HCT116 (cell line): Measurements from ENCODE around the gene STK32C. TPM values are rescaled to one million over a fixed set of nuclear protein-coding genes. Genes with fewer than 3 reads are reported as not detected.

ENCODE experiments used
- ATAC-seq: fragments of 200-7000 bp; cut with Tn5 transposase; 2 replicates; pipeline ENCODE4 v1.9.1; 2020; ENCODE audit warnings: mild to moderate bottlenecking, moderate library complexity
- BruUV-seq: library from RNA; stranded (reverse); fragments of 400-500 nt; replicated peaks from 2 replicates; lab custom pipeline; 2021; lab: Mats Ljungman, UMichigan
- CTCF ChIA-PET: fragments of 300-600 bp; sonication (Branson Sonifier 250); formaldehyde crosslinking; loops from one replicate; lab custom pipeline; 2021; ENCODE audit warnings: antibody characterized with exemption; lab: Charles Lee
- POLR2A ChIA-PET: fragments of 300-600, 350-600 bp; sonication (Branson Sonifier 250); formaldehyde crosslinking; loops from one replicate; lab custom pipeline; 2021; ENCODE audit warnings: antibody characterized with exemption; lab: Charles Lee
- RAD21 ChIA-PET, 2 experiments: fragments of 300-600 bp; sonication (Branson Sonifier 250); formaldehyde crosslinking; loops; one replicate each; lab custom pipeline; 2023; ENCODE audit warnings: low total read pairs in 2 of 2; ENCODE audit not compliant: uncharacterized antibody in 2 of 2, unreplicated experiment in 2 of 2, low non-redundant PET in 1 of 2; lab: Charles Lee
- DNase-seq: peaks from one replicate; pipeline ENCODE4 v3.0.0-alpha.2; 2010; ENCODE audit warnings: low read depth, low spot score
- H2AFZ ChIP-seq: fragments of 200-600 bp; shearing (Covaris generic), sonication (generic); 2 replicates; pipeline ENCODE4 v1.6.1; 2017; ENCODE audit warnings: low read depth, mixed run types, mixed read lengths, antibody characterized with exemption, low read length; ENCODE audit not compliant: poor library complexity, severe bottlenecking
- H3K27ac ChIP-seq: 2 replicates; pipeline ENCODE4 v1.5.1; 2012; ENCODE audit warnings: low read depth, low read length
- H3K27me3 ChIP-seq: fragments of 200-600 bp; sonication (generic); 2 replicates; pipeline ENCODE4 v1.6.1; 2016; ENCODE audit warnings: mixed run types, low read length, mixed read lengths; ENCODE audit not compliant: insufficient read depth
- H3K36me3 ChIP-seq, 2 experiments: fragments of 200-500 bp in 1 of 2; fragments of 200-600 bp in 1 of 2; sonication (Bioruptor generic) in 1 of 2; sonication (generic) in 1 of 2; 2 replicates each; pipeline versions ENCODE4 v1.5.1 to v1.6.1; 2014 to 2016; ENCODE audit warnings: low read length in 2 of 2, inconsistent platforms in 1 of 2, mixed read lengths in 1 of 2, mixed run types in 1 of 2; ENCODE audit not compliant: insufficient read depth in 2 of 2, control insufficient read depth in 1 of 2
- H3K4me1 ChIP-seq, 2 experiments: fragments of 200-600 bp in 1 of 2; sonication (generic) in 1 of 2; 2 replicates each; pipeline versions ENCODE4 v1.5.1 to v1.6.1; 2012 to 2017; ENCODE audit warnings: low read length in 2 of 2, inconsistent platforms in 1 of 2, mild to moderate bottlenecking in 1 of 2, mixed read lengths in 1 of 2, mixed run types in 1 of 2, moderate library complexity in 1 of 2; ENCODE audit not compliant: insufficient read depth in 2 of 2, control insufficient read depth in 1 of 2
- H3K4me2 ChIP-seq: fragments of 200-600 bp; sonication (generic); 2 replicates; pipeline ENCODE4 v1.6.1; 2017; ENCODE audit warnings: mixed run types, low read length, mixed read lengths
- H3K4me3 ChIP-seq, 2 experiments: fragments of 200-600 bp in 1 of 2; sonication (generic) in 1 of 2; replicated peaks in 1 of 2; 2 replicates each; pipeline ENCODE4 v1.5.1; 2011 to 2016; ENCODE audit warnings: low read length in 2 of 2, control low read depth in 1 of 2, low read depth in 1 of 2, mild to moderate bottlenecking in 1 of 2, mixed read lengths in 1 of 2, mixed run types in 1 of 2
- H3K79me2 ChIP-seq: fragments of 200-600 bp; sonication (generic); 2 replicates; pipeline ENCODE4 v1.6.1; 2017; ENCODE audit warnings: mild to moderate bottlenecking, mixed run types, low read length, moderate library complexity, mixed read lengths; ENCODE audit not compliant: insufficient read depth
- H3K9ac ChIP-seq: fragments of 200-600 bp; sonication (generic); 2 replicates; pipeline ENCODE4 v1.6.1; 2016; ENCODE audit warnings: low read length, mixed read lengths
- H3K9me2 ChIP-seq: fragments of 200-600 bp; sonication (generic), shearing (Covaris generic); 2 replicates; pipeline ENCODE4 v1.6.1; 2017; ENCODE audit warnings: mixed run types, mild to moderate bottlenecking, moderate library complexity; ENCODE audit not compliant: insufficient read depth
- H3K9me3 ChIP-seq, 2 experiments: fragments of 200-500 bp in 1 of 2; fragments of 200-600 bp in 1 of 2; sonication (Bioruptor generic) in 1 of 2; sonication (generic) in 1 of 2; 2 replicates each; pipeline ENCODE4 v1.6.1; 2014 to 2017; ENCODE audit warnings: low read length in 2 of 2, mixed read lengths in 2 of 2, inconsistent platforms in 1 of 2, low read depth in 1 of 2, mild to moderate bottlenecking in 1 of 2, mixed run types in 1 of 2, moderate library complexity in 1 of 2; ENCODE audit not compliant: control insufficient read depth in 1 of 2, insufficient read depth in 1 of 2
- H4K20me1 ChIP-seq: fragments of 200-600 bp; sonication (generic), shearing (Covaris generic); 2 replicates; pipeline ENCODE4 v1.6.1; 2017; ENCODE audit warnings: mixed run types, mild to moderate bottlenecking, moderate library complexity; ENCODE audit not compliant: insufficient read depth
- RAD21 ChIP-seq: IDR thresholded peaks from 2 replicates; pipeline ENCODE4 v1.6.1; 2012; ENCODE audit warnings: low read depth, mild to moderate bottlenecking
- ZBTB33 ChIP-seq: IDR thresholded peaks from 2 replicates; pipeline ENCODE4 v1.6.1; 2011; ENCODE audit warnings: mild to moderate bottlenecking, low read length, moderate library complexity; ENCODE audit not compliant: insufficient replicate concordance; ENCODE audit errors: extremely low read depth
- intact Hi-C: fragments of 100-400 bp; cut with micrococcal nuclease; formaldehyde crosslinking; loops from 2 replicates; pipeline ENCODE4 v1.10.0; 2022
- total RNA-seq: library from RNA; stranded (reverse); gene quantifications from one replicate; pipeline ENCODE4 v1.2.1, GENCODE V29; 2021; ENCODE audit not compliant: unreplicated experiment
- TF ChIP-seq, protein P1 (sequence below): IDR thresholded peaks from 2 replicates; pipeline ENCODE4 v1.6.1; 2012; ENCODE audit warnings: low read depth

STK32C gene
- total RNA-seq, 1 experiment from 2014 or later = 29.7 TPM

- no peaks in the 10 kb centered on the region for H3K4me1 ChIP-seq
- no peaks in the 10 kb centered on the region for H3K36me3 ChIP-seq
- H3K9ac ChIP-seq = no peak overlapping the region
- no peaks in the 10 kb centered on the region for H3K9me2 ChIP-seq
- H3K4me2 ChIP-seq = no peak overlapping the region
- BruUV-seq = no TSS peak
- no peak overlapping the region for H3K27ac ChIP-seq
- no peaks in the 10 kb centered on the region for H3K27me3 ChIP-seq
- ATAC-seq = no peak
- no peak for DNase-seq
- H4K20me1 ChIP-seq = no peaks in the 10 kb centered on the region
- intact Hi-C loops = no loop called here
- H3K9me3 ChIP-seq = no peaks in the 10 kb centered on the region
- CTCF ChIA-PET = no interaction called here
- H2AFZ ChIP-seq = no peak overlapping the region
- TF ChIP-seq RAD21 (no peak), ZBTB33 (no peak)
- TF ChIP-seq, protein P1, sequence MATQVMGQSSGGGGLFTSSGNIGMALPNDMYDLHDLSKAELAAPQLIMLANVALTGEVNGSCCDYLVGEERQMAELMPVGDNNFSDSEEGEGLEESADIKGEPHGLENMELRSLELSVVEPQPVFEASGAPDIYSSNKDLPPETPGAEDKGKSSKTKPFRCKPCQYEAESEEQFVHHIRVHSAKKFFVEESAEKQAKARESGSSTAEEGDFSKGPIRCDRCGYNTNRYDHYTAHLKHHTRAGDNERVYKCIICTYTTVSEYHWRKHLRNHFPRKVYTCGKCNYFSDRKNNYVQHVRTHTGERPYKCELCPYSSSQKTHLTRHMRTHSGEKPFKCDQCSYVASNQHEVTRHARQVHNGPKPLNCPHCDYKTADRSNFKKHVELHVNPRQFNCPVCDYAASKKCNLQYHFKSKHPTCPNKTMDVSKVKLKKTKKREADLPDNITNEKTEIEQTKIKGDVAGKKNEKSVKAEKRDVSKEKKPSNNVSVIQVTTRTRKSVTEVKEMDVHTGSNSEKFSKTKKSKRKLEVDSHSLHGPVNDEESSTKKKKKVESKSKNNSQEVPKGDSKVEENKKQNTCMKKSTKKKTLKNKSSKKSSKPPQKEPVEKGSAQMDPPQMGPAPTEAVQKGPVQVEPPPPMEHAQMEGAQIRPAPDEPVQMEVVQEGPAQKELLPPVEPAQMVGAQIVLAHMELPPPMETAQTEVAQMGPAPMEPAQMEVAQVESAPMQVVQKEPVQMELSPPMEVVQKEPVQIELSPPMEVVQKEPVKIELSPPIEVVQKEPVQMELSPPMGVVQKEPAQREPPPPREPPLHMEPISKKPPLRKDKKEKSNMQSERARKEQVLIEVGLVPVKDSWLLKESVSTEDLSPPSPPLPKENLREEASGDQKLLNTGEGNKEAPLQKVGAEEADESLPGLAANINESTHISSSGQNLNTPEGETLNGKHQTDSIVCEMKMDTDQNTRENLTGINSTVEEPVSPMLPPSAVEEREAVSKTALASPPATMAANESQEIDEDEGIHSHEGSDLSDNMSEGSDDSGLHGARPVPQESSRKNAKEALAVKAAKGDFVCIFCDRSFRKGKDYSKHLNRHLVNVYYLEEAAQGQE = peak; percentile 64
- H3K4me3 ChIP-seq = no peak overlapping the region
- POLR2A ChIA-PET = no interaction called here
- RAD21 ChIA-PET = no interaction called here
- H3K79me2 ChIP-seq = no peaks in the 10 kb centered on the region; the same call in 1 of the 2 replicates
These were observed 13.0 kb downstream of the STK32C start for GRCh38 chr10:132294561-132295318.
